ENCODE data around the gene MGLL.

- TF ChIP-seq, protein P1, sequence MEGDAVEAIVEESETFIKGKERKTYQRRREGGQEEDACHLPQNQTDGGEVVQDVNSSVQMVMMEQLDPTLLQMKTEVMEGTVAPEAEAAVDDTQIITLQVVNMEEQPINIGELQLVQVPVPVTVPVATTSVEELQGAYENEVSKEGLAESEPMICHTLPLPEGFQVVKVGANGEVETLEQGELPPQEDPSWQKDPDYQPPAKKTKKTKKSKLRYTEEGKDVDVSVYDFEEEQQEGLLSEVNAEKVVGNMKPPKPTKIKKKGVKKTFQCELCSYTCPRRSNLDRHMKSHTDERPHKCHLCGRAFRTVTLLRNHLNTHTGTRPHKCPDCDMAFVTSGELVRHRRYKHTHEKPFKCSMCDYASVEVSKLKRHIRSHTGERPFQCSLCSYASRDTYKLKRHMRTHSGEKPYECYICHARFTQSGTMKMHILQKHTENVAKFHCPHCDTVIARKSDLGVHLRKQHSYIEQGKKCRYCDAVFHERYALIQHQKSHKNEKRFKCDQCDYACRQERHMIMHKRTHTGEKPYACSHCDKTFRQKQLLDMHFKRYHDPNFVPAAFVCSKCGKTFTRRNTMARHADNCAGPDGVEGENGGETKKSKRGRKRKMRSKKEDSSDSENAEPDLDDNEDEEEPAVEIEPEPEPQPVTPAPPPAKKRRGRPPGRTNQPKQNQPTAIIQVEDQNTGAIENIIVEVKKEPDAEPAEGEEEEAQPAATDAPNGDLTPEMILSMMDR (conservative IDR thresholded peaks at IDR 0.05): no peak
- TF ChIP-seq ZFX (IDR thresholded peaks at IDR 0.05): no peak
Measured at GRCh38 chr3:127764301-127764700, 58.0 kb downstream of the MGLL start.

All from C4-2B (cell line).